BLaER1 (cell line): ENCODE measurements around the gene KRTAP20-2.

Experiments
- H3K27ac ChIP-seq: shearing (Covaris generic); formaldehyde crosslinking; 2 replicates; pipeline ENCODE4 v1.8.1; 2022
- H3K27me3 ChIP-seq: shearing (Covaris generic); formaldehyde crosslinking; 2 replicates; pipeline ENCODE4 v1.8.1; 2022
- H3K36me3 ChIP-seq: shearing (Covaris generic); formaldehyde crosslinking; 2 replicates; pipeline ENCODE4 v1.8.1; 2022
- H3K4me1 ChIP-seq: shearing (Covaris generic); formaldehyde crosslinking; 2 replicates; pipeline ENCODE4 v1.8.1; 2022
- H3K4me2 ChIP-seq: shearing (Covaris generic); formaldehyde crosslinking; 2 replicates; pipeline ENCODE4 v1.8.1; 2022
- H3K4me3 ChIP-seq: shearing (Covaris generic); formaldehyde crosslinking; 2 replicates; pipeline ENCODE4 v1.8.1; 2022
- H3K9ac ChIP-seq: shearing (Covaris generic); formaldehyde crosslinking; 2 replicates; pipeline ENCODE4 v1.8.1; 2022
- H3K9me3 ChIP-seq: shearing (Covaris generic); formaldehyde crosslinking; 2 replicates; pipeline ENCODE4 v1.8.1; 2022
- H4K20me1 ChIP-seq: shearing (Covaris generic); formaldehyde crosslinking; 2 replicates; pipeline ENCODE4 v1.8.1; 2022
- Cebpa-rat ChIP-seq: shearing (Covaris generic); IDR thresholded peaks from 2 replicates; pipeline ENCODE4 v1.8.1; 2022

The KRTAP20-2 gene

GRCh38 chr21:30634906-30635305 is at the start of gene KRTAP20-2:
Gene KRTAP20-2 (plus strand): TSS chr21:30635206. CDS start chr21:30635264, 58 bp downstream.
- Histone ChIP-seq H3K27me3 (no peaks in the 10 kb centered on the region), H3K9ac (no peak within 1 kb of the TSS), H3K4me2 (no peak within 1 kb of the TSS), H3K4me1 (no peaks in the 10 kb centered on the region), H4K20me1 (no peaks in the 10 kb centered on the region), H3K4me3 (no peak within 1 kb of the TSS), H3K36me3 (no peaks in the 10 kb centered on the region), H3K9me3 (no peaks in the 10 kb centered on the region), H3K27ac (no peak within 1 kb of the TSS)
- TF ChIP-seq Cebpa-rat, result no peak

GRCh38 chr21:30590297-30590696 is 44.7 kb upstream of the KRTAP20-2 start, which contains the start of gene KRTAP22-2:
Gene KRTAP22-2 (minus strand): TSS chr21:30590397.
- Histone ChIP-seq H3K36me3 (no peaks in the 10 kb centered on the region), H4K20me1 (no peaks in the 10 kb centered on the region), H3K4me1 (no peaks in the 10 kb centered on the region), H3K27ac (no peak within 1 kb of the TSS), H3K4me2 (no peak within 1 kb of the TSS), H3K27me3 (no peaks in the 10 kb centered on the region), H3K9me3 (no peaks in the 10 kb centered on the region), H3K9ac (no peak within 1 kb of the TSS), H3K4me3 (no peak within 1 kb of the TSS)
- no peak for TF ChIP-seq Cebpa-rat

- no peak within 1 kb of the TSS for H3K4me3 ChIP-seq
- H3K27ac ChIP-seq, result no peak within 1 kb of the TSS
- no peak for TF ChIP-seq Cebpa-rat
- no peaks in the 10 kb centered on the region for H4K20me1 ChIP-seq
- H3K27me3 ChIP-seq, result no peaks in the 10 kb centered on the region
- no peak within 1 kb of the TSS for H3K4me2 ChIP-seq
- H3K9ac ChIP-seq, result no peak within 1 kb of the TSS
- H3K36me3 ChIP-seq, result no peaks in the 10 kb centered on the region
- H3K4me1 ChIP-seq, result no peaks in the 10 kb centered on the region
- no peaks in the 10 kb centered on the region for H3K9me3 ChIP-seq
Observed at GRCh38 chr21:30592140-30592539, 42.9 kb upstream of the KRTAP20-2 start, which contains the start of gene KRTAP6-3. Gene KRTAP6-3 (plus strand): TSS chr21:30592440. CDS start chr21:30592446, 6 bp downstream.

GRCh38 chr21:30598802-30599201 is 36.2 kb upstream of the KRTAP20-2 start, which contains the start of gene KRTAP6-2:
Gene KRTAP6-2 (minus strand): TSS chr21:30598902. CDS start chr21:30598874, 28 bp downstream.
- no peaks in the 10 kb centered on the region for H3K27me3 ChIP-seq
- no peaks in the 10 kb centered on the region for H4K20me1 ChIP-seq
- H3K4me3 ChIP-seq, result no peak within 1 kb of the TSS
- no peak within 1 kb of the TSS for H3K4me2 ChIP-seq
- TF ChIP-seq Cebpa-rat, result no peak
- H3K9me3 ChIP-seq, result no peaks in the 10 kb centered on the region
- no peaks in the 10 kb centered on the region for H3K4me1 ChIP-seq
- no peaks in the 10 kb centered on the region for H3K36me3 ChIP-seq
- no peak within 1 kb of the TSS for H3K9ac ChIP-seq
- H3K27ac ChIP-seq, result no peak within 1 kb of the TSS

GRCh38 chr21:30600787-30601186 is 34.2 kb upstream of the KRTAP20-2 start, which contains the start of gene KRTAP22-1:
Gene KRTAP22-1 (plus strand): TSS chr21:30601087.
- no peak within 1 kb of the TSS for H3K9ac ChIP-seq
- H4K20me1 ChIP-seq, result no peaks in the 10 kb centered on the region
- H3K27me3 ChIP-seq, result no peaks in the 10 kb centered on the region
- H3K27ac ChIP-seq, result no peak within 1 kb of the TSS
- H3K4me2 ChIP-seq, result no peak within 1 kb of the TSS
- no peaks in the 10 kb centered on the region for H3K36me3 ChIP-seq
- H3K4me1 ChIP-seq, result no peaks in the 10 kb centered on the region
- no peak within 1 kb of the TSS for H3K4me3 ChIP-seq
- TF ChIP-seq Cebpa-rat, result no peak
- H3K9me3 ChIP-seq, result no peaks in the 10 kb centered on the region

GRCh38 chr21:30605968-30606367 is 29.0 kb upstream of the KRTAP20-2 start:
- Histone ChIP-seq H3K27ac (no peak overlapping the region), H3K4me1 (no peaks in the 10 kb centered on the region), H3K9me3 (no peaks in the 10 kb centered on the region), H3K4me2 (no peak overlapping the region), H3K4me3 (no peak overlapping the region), H3K27me3 (no peaks in the 10 kb centered on the region), H3K36me3 (no peaks in the 10 kb centered on the region), H3K9ac (no peak overlapping the region), H4K20me1 (no peaks in the 10 kb centered on the region)
- TF ChIP-seq Cebpa-rat, result no peak

- H3K27me3 ChIP-seq, result no peaks in the 10 kb centered on the region
- H3K4me2 ChIP-seq, result no peak overlapping the region
- H3K9me3 ChIP-seq, result no peaks in the 10 kb centered on the region
- H3K4me3 ChIP-seq, result no peak overlapping the region
- H4K20me1 ChIP-seq, result no peaks in the 10 kb centered on the region
- H3K4me1 ChIP-seq, result no peaks in the 10 kb centered on the region
- no peak overlapping the region for H3K27ac ChIP-seq
- TF ChIP-seq Cebpa-rat, result no peak
- no peak overlapping the region for H3K9ac ChIP-seq
- H3K36me3 ChIP-seq, result no peaks in the 10 kb centered on the region
Observed at GRCh38 chr21:30612132-30612531, 22.9 kb upstream of the KRTAP20-2 start.

- H3K4me1 ChIP-seq, result no peaks in the 10 kb centered on the region
- no peaks in the 10 kb centered on the region for H3K36me3 ChIP-seq
- TF ChIP-seq Cebpa-rat, result no peak
- H3K9ac ChIP-seq, result no peak within 1 kb of the TSS
- no peak within 1 kb of the TSS for H3K4me3 ChIP-seq
- no peak within 1 kb of the TSS for H3K27ac ChIP-seq
- no peak within 1 kb of the TSS for H3K4me2 ChIP-seq
- no peaks in the 10 kb centered on the region for H3K27me3 ChIP-seq
- H3K9me3 ChIP-seq, result no peaks in the 10 kb centered on the region
- no peaks in the 10 kb centered on the region for H4K20me1 ChIP-seq
Observed at GRCh38 chr21:30613836-30614235, 21.2 kb upstream of the KRTAP20-2 start, which contains the start of gene KRTAP6-1. Gene KRTAP6-1 (minus strand): TSS chr21:30613930. CDS start chr21:30613904, 26 bp downstream.

- no peak overlapping the region for H3K4me3 ChIP-seq
- H3K4me1 ChIP-seq, result no peaks in the 10 kb centered on the region
- H3K4me2 ChIP-seq, result no peak overlapping the region
- H3K36me3 ChIP-seq, result no peaks in the 10 kb centered on the region
- H3K27ac ChIP-seq, result no peak overlapping the region
- no peaks in the 10 kb centered on the region for H3K27me3 ChIP-seq
- H3K9me3 ChIP-seq, result no peaks in the 10 kb centered on the region
- H3K9ac ChIP-seq, result no peak overlapping the region
- H4K20me1 ChIP-seq, result no peaks in the 10 kb centered on the region
- no peak for TF ChIP-seq Cebpa-rat
Observed at GRCh38 chr21:30615199-30615598, 19.8 kb upstream of the KRTAP20-2 start.

GRCh38 chr21:30616125-30616524 is 18.9 kb upstream of the KRTAP20-2 start, which contains the start of gene KRTAP20-1:
Gene KRTAP20-1 (plus strand): TSS chr21:30616425. CDS start chr21:30616455, 30 bp downstream.
- Histone ChIP-seq H3K36me3 (no peaks in the 10 kb centered on the region), H3K27me3 (no peaks in the 10 kb centered on the region), H3K4me1 (no peaks in the 10 kb centered on the region), H3K9me3 (no peaks in the 10 kb centered on the region), H3K4me3 (no peak within 1 kb of the TSS), H3K9ac (no peak within 1 kb of the TSS), H3K4me2 (no peak within 1 kb of the TSS), H4K20me1 (no peaks in the 10 kb centered on the region), H3K27ac (no peak within 1 kb of the TSS)
- TF ChIP-seq Cebpa-rat, result no peak

- H3K27ac ChIP-seq, result no peak overlapping the region
- H3K9ac ChIP-seq, result no peak overlapping the region
- no peaks in the 10 kb centered on the region for H3K27me3 ChIP-seq
- peaks cover 7% of the 10 kb centered on the region; the same call in 1 of the 2 replicates for H3K9me3 ChIP-seq
- H3K4me3 ChIP-seq, result no peak overlapping the region
- no peaks in the 10 kb centered on the region for H3K4me1 ChIP-seq
- TF ChIP-seq Cebpa-rat, result no peak
- H4K20me1 ChIP-seq, result no peaks in the 10 kb centered on the region
- no peaks in the 10 kb centered on the region for H3K36me3 ChIP-seq
- H3K4me2 ChIP-seq, result no peak overlapping the region
Observed at GRCh38 chr21:30620080-30620479, 14.9 kb upstream of the KRTAP20-2 start.
